Astrocyte (in vitro differentiated cells and primary cell): ENCODE results near the gene PLEKHG4. TPM values are rescaled to one million over a fixed set of nuclear protein-coding genes. Genes with fewer than 3 reads are reported as not detected.

Experiments
- DNase-seq: peaks from one replicate; pipeline ENCODE4 v3.0.0-alpha.2; 2010; ENCODE audit warnings: low read depth
- FAIRE-seq: peaks from 2 replicates; lab custom pipeline; 2011; peaks lifted over from hg19 to GRCh38; lab: Jason Lieb, UNC
- H2AFZ ChIP-seq: 2 replicates; pipeline ENCODE4 v1.6.0; 2012; ENCODE audit warnings: low read depth, low read length, inconsistent platforms
- H3K27ac ChIP-seq: 2 replicates; pipeline ENCODE4 v1.5.1; 2011; ENCODE audit warnings: low read depth, low read length, inconsistent platforms
- H3K27me3 ChIP-seq: 2 replicates; pipeline ENCODE4 v1.6.0; 2011; ENCODE audit warnings: low read length, inconsistent platforms; ENCODE audit not compliant: insufficient read depth
- H3K36me3 ChIP-seq: 2 replicates; pipeline ENCODE4 v1.5.1; 2011; ENCODE audit warnings: low read length, inconsistent platforms; ENCODE audit not compliant: insufficient read depth
- H3K4me1 ChIP-seq: 2 replicates; pipeline ENCODE4 v1.5.1; 2011; ENCODE audit warnings: low read length, inconsistent platforms; ENCODE audit not compliant: insufficient read depth
- H3K4me2 ChIP-seq: 2 replicates; pipeline ENCODE4 v1.6.0; 2012; ENCODE audit warnings: low read length, inconsistent platforms
- H3K4me3 ChIP-seq: 2 replicates; pipeline ENCODE4 v1.5.1; 2011; ENCODE audit warnings: low read depth, mild to moderate bottlenecking, low read length, inconsistent platforms; ENCODE audit not compliant: insufficient read depth
- H3K79me2 ChIP-seq: 2 replicates; pipeline ENCODE4 v1.6.0; 2012; ENCODE audit warnings: mild to moderate bottlenecking, low read length, inconsistent platforms; ENCODE audit not compliant: insufficient read depth
- H3K9ac ChIP-seq: 2 replicates; pipeline ENCODE4 v1.6.0; 2012; ENCODE audit warnings: mild to moderate bottlenecking, low read length, inconsistent platforms
- H3K9me3 ChIP-seq: 2 replicates; pipeline ENCODE4 v1.5.1; 2012; ENCODE audit warnings: low read depth, mild to moderate bottlenecking, low read length, inconsistent platforms; ENCODE audit not compliant: insufficient read depth
- H4K20me1 ChIP-seq: 2 replicates; pipeline ENCODE4 v1.6.0; 2012; ENCODE audit warnings: low read length, inconsistent platforms; ENCODE audit not compliant: insufficient read depth
- H3K27ac Mint-ChIP-seq: one replicate; pipeline ENCODE4 v1.8.0; 2021; ENCODE audit warnings: mild to moderate bottlenecking, mixed read lengths; ENCODE audit not compliant: unreplicated experiment
- H3K27me3 Mint-ChIP-seq: one replicate; pipeline ENCODE4 v1.8.0; 2021; ENCODE audit warnings: low read depth, mixed read lengths; ENCODE audit not compliant: unreplicated experiment
- H3K36me3 Mint-ChIP-seq: one replicate; pipeline ENCODE4 v1.8.0; 2021; ENCODE audit warnings: low read depth, mixed read lengths; ENCODE audit not compliant: unreplicated experiment
- H3K4me1 Mint-ChIP-seq: one replicate; pipeline ENCODE4 v1.8.0; 2021; ENCODE audit warnings: low read depth, mixed read lengths; ENCODE audit not compliant: unreplicated experiment
- H3K4me3 Mint-ChIP-seq: one replicate; pipeline ENCODE4 v1.8.0; 2021; ENCODE audit warnings: mild to moderate bottlenecking, moderate library complexity, mixed read lengths; ENCODE audit not compliant: unreplicated experiment
- H3K9me3 Mint-ChIP-seq: one replicate; pipeline ENCODE4 v1.8.0; 2021; ENCODE audit warnings: mild to moderate bottlenecking, mixed read lengths; ENCODE audit not compliant: unreplicated experiment
- CTCF ChIP-seq: IDR thresholded peaks from 2 replicates; pipeline ENCODE4 v1.5.1; 2011; ENCODE audit warnings: low read depth, mild to moderate bottlenecking, inconsistent platforms, low read length, moderate library complexity; ENCODE audit not compliant: insufficient read depth
- EZH2 ChIP-seq: IDR thresholded peaks from 2 replicates; pipeline ENCODE4 v1.6.1; 2012; ENCODE audit warnings: mild to moderate bottlenecking, low read length, inconsistent platforms; ENCODE audit not compliant: insufficient read depth
- total RNA-seq: library from RNA; stranded (reverse); gene quantifications from 2 replicates; pipeline ENCODE4 v1.2.1, GENCODE V29; 2021

Gene PLEKHG4
- total RNA-seq, 1 donor from 2014 or later = 2.4 TPM

GRCh38 chr16:67294171-67294757 is 14.9 kb downstream of the PLEKHG4 start:
- Histone ChIP-seq H3K27ac (no peak overlapping the region), H3K9me3 (no peaks in the 10 kb centered on the region), H3K9ac (no peak overlapping the region), H3K27me3 (no peaks in the 10 kb centered on the region), H3K4me1 (peaks cover 13% of the 10 kb centered on the region), H3K4me3 (no peak overlapping the region), H3K4me2 (no peak overlapping the region), H3K36me3 (no peaks in the 10 kb centered on the region), H3K79me2 (no peaks in the 10 kb centered on the region), H2AFZ (no peak overlapping the region), H4K20me1 (no peaks in the 10 kb centered on the region)
- Mint-ChIP-seq H3K4me1 (peaks cover 15% of the 10 kb centered on the region), H3K36me3 (no peaks in the 10 kb centered on the region), H3K4me3 (no peak overlapping the region), H3K27ac (no peak overlapping the region), H3K9me3 (no peaks in the 10 kb centered on the region), H3K27me3 (peaks cover 34% of the 10 kb centered on the region)
- TF ChIP-seq EZH2 = no peak
- TF ChIP-seq CTCF = no peak
- DNase-seq = no peak
- no peak for FAIRE-seq

DNA sequence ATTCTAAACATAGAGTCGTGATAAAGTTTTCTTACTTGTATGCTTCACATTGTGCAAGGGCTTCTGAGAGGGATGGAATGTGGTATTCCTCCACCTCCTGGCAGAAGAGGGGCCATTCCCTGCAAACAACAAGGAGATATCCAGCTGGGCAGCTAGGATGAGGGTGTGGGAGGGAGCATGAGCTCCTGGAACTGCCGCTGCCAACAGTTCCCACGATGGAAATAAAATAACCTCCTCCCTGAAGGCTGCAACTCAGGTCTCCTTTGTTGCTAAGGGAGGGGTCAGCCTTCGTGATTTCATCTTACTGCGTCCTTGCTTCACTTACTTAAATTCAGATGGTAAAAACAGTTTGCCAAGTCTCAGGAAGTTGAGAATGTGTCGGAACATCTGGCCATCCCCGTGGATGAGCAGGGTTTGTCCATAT is 15.6 kb downstream of the PLEKHG4 start:
- no peak overlapping the region for H3K27ac ChIP-seq
- peaks cover 13% of the 10 kb centered on the region for H3K4me1 ChIP-seq
- DNase-seq = peak; percentile 40
- no peak for FAIRE-seq
- no peak overlapping the region for H3K4me2 ChIP-seq
- H3K9me3 ChIP-seq = no peaks in the 10 kb centered on the region
- H3K27me3 ChIP-seq = no peaks in the 10 kb centered on the region
- Mint-ChIP-seq H3K27me3 (peaks cover 36% of the 10 kb centered on the region), H3K36me3 (no peaks in the 10 kb centered on the region), H3K4me1 (peaks cover 15% of the 10 kb centered on the region), H3K27ac (no peak overlapping the region), H3K4me3 (no peak overlapping the region), H3K9me3 (no peaks in the 10 kb centered on the region)
- H4K20me1 ChIP-seq = no peaks in the 10 kb centered on the region
- no peaks in the 10 kb centered on the region for H3K79me2 ChIP-seq
- H3K9ac ChIP-seq = no peak overlapping the region
- TF ChIP-seq CTCF = no peak
- no peak for TF ChIP-seq EZH2
- no peak overlapping the region for H3K4me3 ChIP-seq
- H2AFZ ChIP-seq = no peak overlapping the region
- no peaks in the 10 kb centered on the region for H3K36me3 ChIP-seq

GRCh38 chr16:67296420-67296819 is 17.1 kb downstream of the PLEKHG4 start:
- H3K27ac Mint-ChIP-seq = peak overlapping the region; percentile 7
- peak; percentile 66 for FAIRE-seq
- no peaks in the 10 kb centered on the region for H3K9me3 ChIP-seq
- peaks cover 12% of the 10 kb centered on the region for H3K4me1 Mint-ChIP-seq
- H2AFZ ChIP-seq = no peak overlapping the region
- peak overlapping the region; percentile 53 for H3K4me2 ChIP-seq
- TF ChIP-seq EZH2 (no peak), CTCF (no peak)
- H3K36me3 Mint-ChIP-seq = no peaks in the 10 kb centered on the region
- no peaks in the 10 kb centered on the region for H3K36me3 ChIP-seq
- H3K27me3 ChIP-seq = no peaks in the 10 kb centered on the region
- H3K9ac ChIP-seq = no peak overlapping the region
- H3K79me2 ChIP-seq = no peaks in the 10 kb centered on the region
- DNase-seq = peak; percentile 92
- peaks cover 13% of the 10 kb centered on the region for H3K4me1 ChIP-seq
- peaks cover 49% of the 10 kb centered on the region for H3K27me3 Mint-ChIP-seq
- no peaks in the 10 kb centered on the region for H4K20me1 ChIP-seq
- no peak overlapping the region for H3K27ac ChIP-seq
- H3K9me3 Mint-ChIP-seq = no peaks in the 10 kb centered on the region
- no peak overlapping the region for H3K4me3 Mint-ChIP-seq
- no peak overlapping the region for H3K4me3 ChIP-seq
